HUES48 (cell line): Measurements from ENCODE around the gene RASSF9.

Experiments used
- H3K27ac ChIP-seq: one replicate; pipeline ENCODE4 v1.7.0; 2013; ENCODE audit warnings: low read depth, low read length, inconsistent platforms
- H3K27me3 ChIP-seq: 2 replicates; pipeline ENCODE4 v1.6.1; 2013; ENCODE audit warnings: mild to moderate bottlenecking, low read length; ENCODE audit not compliant: control insufficient read depth, insufficient read depth
- H3K36me3 ChIP-seq: 2 replicates; pipeline ENCODE4 v1.6.1; 2013; ENCODE audit warnings: low read length; ENCODE audit not compliant: control insufficient read depth, insufficient read depth
- H3K4me1 ChIP-seq: 2 replicates; pipeline ENCODE4 v1.6.1; 2013; ENCODE audit warnings: mild to moderate bottlenecking, low read length; ENCODE audit not compliant: control insufficient read depth, insufficient read depth
- H3K4me3 ChIP-seq: 2 replicates; pipeline ENCODE4 v1.5.1; 2013; ENCODE audit warnings: mild to moderate bottlenecking, low read depth, low read length
- H3K9ac ChIP-seq: 2 replicates; pipeline ENCODE4 v1.6.1; 2013; ENCODE audit warnings: mild to moderate bottlenecking, low read depth, low read length, moderate library complexity
- H3K9me3 ChIP-seq: 2 replicates; pipeline ENCODE4 v1.6.1; 2013; ENCODE audit warnings: low read length; ENCODE audit not compliant: control insufficient read depth, insufficient read depth

Gene RASSF9

DNA sequence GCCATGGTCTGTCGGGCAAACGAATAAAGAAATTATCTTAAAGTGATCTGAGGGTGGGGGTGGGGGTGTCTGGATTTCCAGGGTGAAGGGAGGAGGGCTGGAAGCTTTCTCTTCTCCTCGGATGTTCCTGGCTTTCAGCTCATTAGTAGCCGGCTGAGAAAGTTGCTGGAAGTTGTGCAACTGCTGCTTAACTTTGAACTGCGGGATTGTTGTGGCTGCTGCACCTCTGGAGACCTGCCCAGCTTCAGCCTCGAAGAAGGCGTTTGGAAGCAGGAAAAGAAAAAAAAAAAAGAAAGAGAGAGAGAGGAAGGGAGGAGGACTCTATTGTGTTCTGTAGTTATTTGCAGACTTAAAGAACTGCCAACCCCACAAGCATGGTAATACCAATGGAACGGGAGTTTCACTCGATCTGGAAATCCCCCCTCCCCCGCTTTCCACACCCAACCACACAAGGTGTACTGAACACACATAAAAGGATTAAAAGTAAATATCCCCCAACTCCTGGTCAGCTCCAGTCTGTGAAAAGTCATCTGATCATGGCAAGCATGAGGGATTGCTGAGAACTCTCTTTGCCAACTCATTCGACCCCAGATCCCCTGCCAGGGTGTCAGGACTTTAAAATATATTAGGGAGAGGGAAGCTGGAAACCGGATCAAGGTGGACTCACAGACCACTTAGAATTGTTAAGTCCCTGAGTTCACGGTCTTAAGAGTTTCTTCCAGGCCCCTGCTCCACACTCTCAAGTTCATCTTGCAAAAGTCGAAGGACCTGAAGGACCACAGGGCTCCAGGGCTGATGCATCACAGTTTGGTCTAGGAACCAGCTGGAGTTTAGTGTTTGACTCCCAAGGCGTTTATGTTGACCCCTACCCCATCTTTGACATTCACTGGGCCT lies at the start of gene RASSF9:
TSS of gene RASSF9 (minus strand) at position 213 of the 894 bp plus-strand sequence. CDS start at position 5, 208 bp downstream.
- peaks cover 33% of the 10 kb centered on the region for H3K4me1 ChIP-seq
- H3K9me3 ChIP-seq: no peaks in the 10 kb centered on the region
- H3K9ac ChIP-seq: no peak within 1 kb of the TSS
- no peaks in the 10 kb centered on the region for H3K27me3 ChIP-seq
- H3K27ac ChIP-seq: peak within 1 kb of the TSS; percentile 46
- no peak within 1 kb of the TSS for H3K4me3 ChIP-seq
- no peaks in the 10 kb centered on the region for H3K36me3 ChIP-seq

DNA sequence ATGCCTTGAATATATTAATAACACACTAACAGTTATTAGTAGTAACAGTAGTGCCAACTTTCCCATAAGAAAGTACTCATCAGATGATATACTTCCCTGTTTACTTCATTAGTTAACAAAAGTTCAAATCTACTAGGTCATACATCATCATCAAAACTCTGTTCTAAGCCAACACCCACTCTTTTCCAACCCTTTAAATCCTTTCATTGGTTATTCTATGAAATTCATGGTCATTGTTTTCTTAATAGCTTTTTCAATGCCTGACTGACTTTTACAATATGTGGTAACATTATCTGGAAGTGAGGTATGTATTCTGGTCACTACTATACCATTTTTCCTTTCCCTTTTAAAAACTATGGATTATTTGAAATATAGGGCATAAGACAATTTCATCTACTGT lies 47.6 kb upstream of the RASSF9 start:
- Histone ChIP-seq H3K27ac (no peak overlapping the region), H3K36me3 (no peaks in the 10 kb centered on the region), H3K27me3 (no peaks in the 10 kb centered on the region), H3K9me3 (no peaks in the 10 kb centered on the region), H3K4me3 (no peak overlapping the region), H3K9ac (no peak overlapping the region), H3K4me1 (0 out of 2 replicates have a peak, but pooled peaks cover 5% of the 10 kb centered on the region)

DNA sequence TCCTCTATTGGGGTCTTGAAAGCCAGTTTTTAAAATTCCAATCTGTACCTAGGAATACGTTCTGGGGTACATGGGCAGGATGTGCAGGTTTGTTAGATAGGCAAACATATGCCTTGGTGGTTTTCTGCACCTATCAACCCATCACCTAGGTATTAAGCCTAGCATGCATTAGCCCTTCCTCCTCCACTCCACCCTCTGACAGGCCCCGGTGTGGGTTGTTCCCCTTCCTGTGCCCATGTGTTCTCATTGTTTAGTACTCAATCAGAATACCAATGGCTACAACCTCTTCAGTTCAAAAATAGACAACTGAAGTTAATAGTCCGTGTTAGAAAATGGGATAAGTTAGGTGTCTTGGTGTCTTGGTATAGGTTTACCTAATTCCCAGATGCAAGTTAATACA lies 41.2 kb upstream of the RASSF9 start:
- no peaks in the 10 kb centered on the region for H3K27me3 ChIP-seq
- no peaks in the 10 kb centered on the region for H3K9me3 ChIP-seq
- H3K4me1 ChIP-seq: peaks cover 32% of the 10 kb centered on the region
- H3K4me3 ChIP-seq: no peak overlapping the region
- H3K27ac ChIP-seq: no peak overlapping the region
- no peak overlapping the region for H3K9ac ChIP-seq
- H3K36me3 ChIP-seq: no peaks in the 10 kb centered on the region

DNA sequence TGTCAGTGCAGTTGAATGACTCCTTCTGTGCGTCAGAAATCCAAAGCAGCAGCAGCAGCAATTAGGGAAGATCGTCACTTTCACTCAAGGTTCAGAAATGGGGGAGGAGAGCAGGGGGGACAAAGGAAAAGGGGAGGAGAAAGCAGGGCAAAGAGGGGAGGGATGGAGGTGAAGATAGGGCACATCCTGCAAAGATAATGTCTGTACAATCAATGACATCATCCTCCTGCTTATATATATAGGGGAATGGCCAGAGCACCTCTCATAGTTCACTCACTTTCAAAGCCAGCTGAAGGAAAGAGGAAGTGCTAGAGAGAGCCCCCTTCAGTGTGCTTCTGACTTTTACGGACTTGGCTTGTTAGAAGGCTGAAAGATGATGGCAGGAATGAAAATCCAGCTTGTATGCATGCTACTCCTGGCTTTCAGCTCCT lies 37.8 kb upstream of the RASSF9 start, which contains the start of gene NTS:
TSS of gene NTS (plus strand) at position 265 of the 431 bp plus-strand sequence. CDS start at position 374, 109 bp downstream.
- Histone ChIP-seq H3K27ac (peak within 1 kb of the TSS; percentile 65), H3K9ac (no peak within 1 kb of the TSS), H3K36me3 (no peaks in the 10 kb centered on the region)

DNA sequence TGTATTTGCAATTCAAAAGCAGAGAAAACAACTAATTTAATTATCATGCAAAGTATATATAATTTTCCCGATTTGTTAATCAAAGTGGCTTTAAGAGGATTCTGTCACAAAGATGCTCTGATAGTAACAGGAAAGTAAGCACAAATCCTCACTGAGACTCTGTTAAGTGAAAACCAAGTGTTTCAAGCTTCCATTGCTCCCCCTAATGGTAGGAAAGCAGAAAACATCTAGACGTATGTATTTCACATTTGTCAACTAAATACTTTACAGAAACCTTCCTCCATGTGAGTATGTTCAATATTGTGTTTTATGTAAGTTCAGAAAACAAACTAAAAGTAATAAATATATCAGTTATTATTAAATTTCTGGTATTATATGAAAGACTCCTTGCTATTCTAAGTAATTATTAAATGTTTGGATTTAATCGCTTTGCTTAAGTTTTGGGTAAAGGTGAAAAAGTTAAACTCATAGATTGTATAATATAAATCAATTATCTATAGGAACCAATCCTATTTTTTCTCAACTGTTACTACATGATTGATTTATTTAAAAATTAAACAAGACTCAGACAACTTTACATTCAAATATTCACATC lies 36.4 kb upstream of the RASSF9 start:
- no peak overlapping the region for H3K9ac ChIP-seq
- H3K4me1 ChIP-seq: peaks cover 24% of the 10 kb centered on the region
- H3K27ac ChIP-seq: no peak overlapping the region
- H3K9me3 ChIP-seq: no peaks in the 10 kb centered on the region
- no peak overlapping the region for H3K4me3 ChIP-seq
- no peaks in the 10 kb centered on the region for H3K27me3 ChIP-seq
- H3K36me3 ChIP-seq: no peaks in the 10 kb centered on the region

More for the DNA sequence above, 37.8 kb upstream of the RASSF9 start, which contains the start of gene NTS:
- no peaks in the 10 kb centered on the region for H3K9me3 ChIP-seq
- peak within 1 kb of the TSS; percentile 54 for H3K4me3 ChIP-seq
- peaks cover 26% of the 10 kb centered on the region for H3K4me1 ChIP-seq
- H3K27me3 ChIP-seq: no peaks in the 10 kb centered on the region

DNA sequence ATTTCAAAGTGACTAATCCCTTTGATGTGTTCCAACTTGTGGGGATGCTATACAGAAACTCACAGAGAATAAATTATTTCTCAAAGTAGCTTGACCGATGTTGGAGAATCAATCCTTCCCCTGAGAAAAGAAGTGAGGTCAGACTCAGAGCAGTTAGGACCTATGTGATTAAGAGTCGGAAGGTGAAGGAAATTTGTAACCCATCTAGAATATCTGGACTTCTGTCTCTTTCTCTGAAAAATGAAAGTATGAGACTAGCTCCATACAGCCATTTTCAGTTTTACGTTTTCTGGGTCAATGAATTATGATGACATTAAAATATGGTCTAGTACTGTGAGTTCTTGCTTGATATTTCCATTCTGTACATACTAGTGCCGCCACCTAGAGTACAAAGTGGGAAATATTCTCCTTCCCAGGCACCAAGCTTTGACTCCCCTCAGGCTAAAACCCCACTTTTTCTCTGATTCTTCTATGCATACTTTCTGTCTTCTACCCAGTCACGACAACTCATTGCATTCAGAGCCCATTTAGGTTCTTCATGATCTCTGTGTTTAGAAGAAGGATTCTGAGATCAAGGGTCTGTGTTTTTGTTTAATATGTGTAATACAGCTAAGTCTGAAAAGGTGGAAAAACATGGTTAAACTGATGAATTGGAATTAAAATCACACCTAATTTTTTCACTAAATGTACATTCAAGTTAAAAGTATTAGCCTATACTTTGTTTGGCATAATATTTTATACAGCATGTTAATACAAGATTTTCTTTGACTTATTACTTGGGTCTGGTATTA lies 31.0 kb upstream of the RASSF9 start:
- no peaks in the 10 kb centered on the region for H3K36me3 ChIP-seq
- no peak overlapping the region for H3K4me3 ChIP-seq

DNA sequence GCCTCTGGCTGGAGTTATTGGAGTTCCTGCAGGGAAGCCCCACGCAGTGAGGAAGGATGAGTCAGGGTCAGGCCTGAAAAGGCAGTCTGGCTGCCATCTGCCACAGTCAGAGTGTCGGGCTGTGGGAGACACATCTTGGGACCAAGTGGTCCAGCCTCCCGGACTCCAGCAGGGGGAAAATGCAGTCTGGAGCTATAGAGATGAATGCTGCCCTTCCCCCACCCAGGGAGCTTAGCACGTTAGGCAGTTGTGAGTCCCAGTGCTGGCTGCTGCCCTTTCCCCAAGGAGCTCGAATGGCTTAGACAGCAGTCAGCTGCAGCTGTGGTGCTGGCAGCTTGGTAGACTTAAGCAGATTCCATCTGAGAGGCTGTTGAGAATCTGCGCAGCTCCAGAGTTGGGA lies 29.7 kb upstream of the RASSF9 start:
- no peaks in the 10 kb centered on the region for H3K4me1 ChIP-seq
- no peaks in the 10 kb centered on the region for H3K9me3 ChIP-seq
- H3K36me3 ChIP-seq: no peaks in the 10 kb centered on the region
- no peaks in the 10 kb centered on the region for H3K27me3 ChIP-seq
- H3K9ac ChIP-seq: no peak overlapping the region
- H3K4me3 ChIP-seq: no peak overlapping the region
- H3K27ac ChIP-seq: no peak overlapping the region

More for the DNA sequence above, 31.0 kb upstream of the RASSF9 start:
- Histone ChIP-seq H3K4me1 (no peaks in the 10 kb centered on the region), H3K27ac (no peak overlapping the region), H3K9me3 (no peaks in the 10 kb centered on the region), H3K27me3 (no peaks in the 10 kb centered on the region), H3K9ac (no peak overlapping the region)

DNA sequence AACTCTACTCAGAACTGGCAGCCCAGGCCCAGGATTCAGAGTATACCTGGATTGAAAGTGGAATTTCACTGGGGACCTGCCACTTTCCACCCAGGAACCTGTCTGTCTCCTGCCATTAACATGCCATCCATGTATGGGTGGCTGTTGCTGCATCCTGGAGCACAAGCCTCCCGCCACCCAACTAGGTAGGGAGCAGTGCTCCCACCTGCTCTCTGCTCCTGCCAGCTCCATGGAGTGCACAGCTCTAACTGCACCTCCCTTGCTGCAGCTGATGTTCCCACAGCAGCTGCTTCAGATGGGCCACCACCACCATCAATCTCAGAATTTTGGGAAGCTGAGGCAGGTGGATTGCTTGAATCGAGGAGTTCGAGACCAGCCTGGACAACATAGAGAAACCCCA lies 20.8 kb upstream of the RASSF9 start:
- H3K27ac ChIP-seq: no peak overlapping the region
- no peak overlapping the region for H3K9ac ChIP-seq
- no peaks in the 10 kb centered on the region for H3K36me3 ChIP-seq
- no peaks in the 10 kb centered on the region for H3K27me3 ChIP-seq
- H3K4me1 ChIP-seq: no peaks in the 10 kb centered on the region
- H3K4me3 ChIP-seq: no peak overlapping the region
- H3K9me3 ChIP-seq: no peaks in the 10 kb centered on the region

DNA sequence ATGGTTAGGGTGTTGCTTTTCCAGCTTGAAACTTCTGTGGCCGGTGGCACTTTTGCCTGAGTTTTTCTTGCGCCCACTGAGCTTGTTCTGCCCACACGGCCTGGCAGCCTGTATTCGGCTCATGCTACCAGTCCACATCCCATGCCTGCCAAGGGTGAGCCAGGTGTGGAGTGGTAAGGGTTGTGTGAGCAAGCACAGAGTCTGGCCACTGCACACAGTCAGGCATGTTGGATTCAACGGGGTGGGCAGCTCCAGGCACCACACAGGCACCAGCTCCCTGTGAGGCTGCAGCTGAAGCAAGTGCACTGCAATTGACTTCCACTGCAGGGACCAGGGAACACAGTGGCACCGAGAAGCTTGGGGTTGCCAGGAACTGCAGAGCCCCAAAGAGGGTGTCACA lies 19.1 kb upstream of the RASSF9 start:
- H3K27me3 ChIP-seq: no peaks in the 10 kb centered on the region
- no peak overlapping the region for H3K9ac ChIP-seq
- no peaks in the 10 kb centered on the region; the same call in 1 of the 2 replicates for H3K9me3 ChIP-seq
- no peaks in the 10 kb centered on the region for H3K36me3 ChIP-seq
- no peaks in the 10 kb centered on the region for H3K4me1 ChIP-seq
- no peak overlapping the region for H3K27ac ChIP-seq
- no peak overlapping the region for H3K4me3 ChIP-seq

DNA sequence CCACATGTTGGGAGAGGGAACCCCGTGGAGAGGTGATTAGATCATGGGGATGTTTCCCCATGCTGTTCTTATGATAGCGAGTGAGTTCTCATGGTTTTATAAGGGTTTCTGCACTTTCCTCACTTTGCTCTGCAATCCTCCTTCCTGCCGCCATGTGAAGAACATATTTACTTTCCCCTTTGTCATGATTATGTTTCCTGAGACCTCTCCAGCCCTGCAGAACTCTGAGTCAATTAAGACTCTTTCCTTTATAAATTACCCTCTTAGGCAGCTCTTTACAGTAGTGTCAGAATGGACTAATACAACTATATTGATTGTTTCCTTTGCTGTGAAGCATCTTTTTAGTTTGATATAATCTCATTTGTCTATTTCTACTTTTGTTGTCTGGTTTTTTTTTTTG lies 13.1 kb upstream of the RASSF9 start:
- no peaks in the 10 kb centered on the region for H3K36me3 ChIP-seq
- H3K27ac ChIP-seq: no peak overlapping the region
- H3K27me3 ChIP-seq: no peaks in the 10 kb centered on the region
- H3K9ac ChIP-seq: no peak overlapping the region
- peaks cover 31% of the 10 kb centered on the region for H3K4me1 ChIP-seq
- H3K9me3 ChIP-seq: no peaks in the 10 kb centered on the region; the same call in 1 of the 2 replicates
- no peak overlapping the region for H3K4me3 ChIP-seq
